ENCODE results near the gene CD163L1. TPM values are rescaled to one million over a fixed set of nuclear protein-coding genes. Genes with fewer than 3 reads are reported as not detected.

The CD163L1 gene
- total RNA-seq, 1 experiment from 2014 or later: 2.1 TPM

GRCh38 chr12:7404275-7404674 is 39.7 kb downstream of the CD163L1 start:
- no peak overlapping the region for H3K4me3 Mint-ChIP-seq (ENCODE audit: unreplicated experiment)
- no peak for DNase-seq (ENCODE audit: unreplicated experiment)
- H3K27me3 Mint-ChIP-seq (ENCODE audit: insufficient read depth, unreplicated experiment): peaks cover 4% of the 10 kb centered on the region
- no peaks in the 10 kb centered on the region for H3K9me3 Mint-ChIP-seq (ENCODE audit: unreplicated experiment)
- ChIA-PET POLR2A (no interaction called here), CTCF (no interaction called here)
- H3K4me1 Mint-ChIP-seq (ENCODE audit: insufficient read depth, unreplicated experiment): no peaks in the 10 kb centered on the region
- intact Hi-C loops (cut with micrococcal nuclease): no loop called here
- no TSS peak for BruUV-seq (replicated peaks)
- no peak for TF ChIP-seq CTCF (IDR thresholded peaks at IDR 0.05; ENCODE audit: unreplicated experiment)
- no peak overlapping the region for H3K27ac Mint-ChIP-seq (ENCODE audit: low read depth, unreplicated experiment)
- no peaks in the 10 kb centered on the region for H3K36me3 Mint-ChIP-seq (ENCODE audit: insufficient read depth, unreplicated experiment)

- Mint-ChIP-seq H3K9me3 (ENCODE audit: unreplicated experiment) (no peaks in the 10 kb centered on the region), H3K4me1 (ENCODE audit: insufficient read depth, unreplicated experiment) (no peaks in the 10 kb centered on the region), H3K4me3 (ENCODE audit: unreplicated experiment) (no peak overlapping the region), H3K27me3 (ENCODE audit: insufficient read depth, unreplicated experiment) (peaks cover 12% of the 10 kb centered on the region), H3K27ac (ENCODE audit: low read depth, unreplicated experiment) (no peak overlapping the region), H3K36me3 (ENCODE audit: insufficient read depth, unreplicated experiment) (no peaks in the 10 kb centered on the region)
- no peak for DNase-seq (ENCODE audit: unreplicated experiment)
- intact Hi-C loops (cut with micrococcal nuclease): no loop called here
- BruUV-seq (replicated peaks): no TSS peak
- ChIA-PET POLR2A (interaction anchor here (0.7 to 1.2 kb wide), 2 partner anchors 22 to 33 kb away, joined by 3 to 4 read pairs; no protein-coding TSS in a partner anchor), CTCF (no interaction called here)
- TF ChIP-seq CTCF (IDR thresholded peaks at IDR 0.05; ENCODE audit: unreplicated experiment): no peak
Observed at GRCh38 chr12:7403466-7403865, 40.5 kb downstream of the CD163L1 start.

- peaks cover 16% of the 10 kb centered on the region for H3K27me3 Mint-ChIP-seq (ENCODE audit: insufficient read depth, unreplicated experiment)
- H3K4me1 Mint-ChIP-seq (ENCODE audit: insufficient read depth, unreplicated experiment): peaks cover 6% of the 10 kb centered on the region
- DNase-seq (ENCODE audit: unreplicated experiment): no peak
- intact Hi-C loops (cut with micrococcal nuclease): no loop called here
- POLR2A ChIA-PET: no interaction called here
- H3K36me3 Mint-ChIP-seq (ENCODE audit: insufficient read depth, unreplicated experiment): no peaks in the 10 kb centered on the region
- CTCF ChIA-PET: no interaction called here
- H3K9me3 Mint-ChIP-seq (ENCODE audit: unreplicated experiment): no peaks in the 10 kb centered on the region
- no peak for TF ChIP-seq CTCF (IDR thresholded peaks at IDR 0.05; ENCODE audit: unreplicated experiment)
- no TSS peak for BruUV-seq (replicated peaks)
- H3K27ac Mint-ChIP-seq (ENCODE audit: low read depth, unreplicated experiment): no peak overlapping the region
- no peak overlapping the region for H3K4me3 Mint-ChIP-seq (ENCODE audit: unreplicated experiment)
Observed at GRCh38 chr12:7399089-7399488, 44.9 kb downstream of the CD163L1 start.

- ChIA-PET CTCF (interaction anchor here (0.6 kb wide), 1 partner anchor 109 kb away, joined by 3 read pairs; no protein-coding TSS in a partner anchor), POLR2A (no interaction called here)
- H3K27ac Mint-ChIP-seq (ENCODE audit: low read depth, unreplicated experiment): no peak overlapping the region
- TF ChIP-seq CTCF (IDR thresholded peaks at IDR 0.05; ENCODE audit: unreplicated experiment): no peak
- H3K9me3 Mint-ChIP-seq (ENCODE audit: unreplicated experiment): no peaks in the 10 kb centered on the region
- H3K27me3 Mint-ChIP-seq (ENCODE audit: insufficient read depth, unreplicated experiment): peaks cover 16% of the 10 kb centered on the region
- intact Hi-C loops (cut with micrococcal nuclease): no loop called here
- peaks cover 6% of the 10 kb centered on the region for H3K4me1 Mint-ChIP-seq (ENCODE audit: insufficient read depth, unreplicated experiment)
- no peak overlapping the region for H3K4me3 Mint-ChIP-seq (ENCODE audit: unreplicated experiment)
- no peak for DNase-seq (ENCODE audit: unreplicated experiment)
- H3K36me3 Mint-ChIP-seq (ENCODE audit: insufficient read depth, unreplicated experiment): no peaks in the 10 kb centered on the region
- BruUV-seq (replicated peaks): no TSS peak
Observed at GRCh38 chr12:7396418-7396817, 47.5 kb downstream of the CD163L1 start.

Measured in MCF 10A (cell line).